ENCODE data around the gene TMEM198.

TMEM198 gene

GRCh38 chr2:219545943-219546352 is 2.1 kb downstream of the TMEM198 start:
- DNase-seq: no peak

- DNase-seq: no peak
These were observed 3.8 kb downstream of the TMEM198 start for GRCh38 chr2:219547621-219548020.

GRCh38 chr2:219548990-219549389 is 5.2 kb downstream of the TMEM198 start:
- no peak for DNase-seq

- no peak for DNase-seq
These were observed 5.8 kb downstream of the TMEM198 start for GRCh38 chr2:219549619-219550018.

GRCh38 chr2:219551441-219552381 is 7.9 kb downstream of the TMEM198 start:
- peak; percentile 63 for DNase-seq

- DNase-seq: peak; percentile 63
These were observed 8.7 kb downstream of the TMEM198 start for GRCh38 chr2:219552382-219553167.

GRCh38 chr2:219553168-219553417 is 9.3 kb downstream of the TMEM198 start:
- DNase-seq: no peak

- DNase-seq: no peak
These were observed 9.7 kb downstream of the TMEM198 start for GRCh38 chr2:219553463-219553963.

GRCh38 chr2:219554350-219554749 is 10.5 kb downstream of the TMEM198 start:
- DNase-seq: no peak

- DNase-seq: no peak
These were observed 12.1 kb downstream of the TMEM198 start for GRCh38 chr2:219555956-219556355.

GRCh38 chr2:219556413-219556812 is 12.6 kb downstream of the TMEM198 start:
- no peak for DNase-seq

- DNase-seq: no peak
These were observed 13.5 kb downstream of the TMEM198 start for GRCh38 chr2:219557320-219557719.

- DNase-seq: no peak
These were observed 14.3 kb downstream of the TMEM198 start for GRCh38 chr2:219557791-219558785.

GRCh38 chr2:219559156-219559915 is 15.5 kb downstream of the TMEM198 start:
- no peak for DNase-seq

- no peak for DNase-seq
These were observed 16.4 kb downstream of the TMEM198 start for GRCh38 chr2:219560037-219560892.

- DNase-seq: no peak
These were observed 17.0 kb downstream of the TMEM198 start for GRCh38 chr2:219560893-219561178.

- peak; percentile 29 for DNase-seq
These were observed 17.6 kb downstream of the TMEM198 start for GRCh38 chr2:219561179-219562048.

- DNase-seq: peak; percentile 77
These were observed 18.5 kb downstream of the TMEM198 start for GRCh38 chr2:219562049-219563020.
